H9 (cell line): ENCODE results near the gene VAMP3. TPM values are rescaled to one million over a fixed set of nuclear protein-coding genes. Genes with fewer than 3 reads are reported as not detected.

Source experiments
- DNase-seq: peaks from one replicate; pipeline ENCODE4 v3.0.0-alpha.2; 2017
- H2AFZ ChIP-seq: one replicate; pipeline ENCODE4 v1.6.1; 2013; ENCODE audit warnings: mild to moderate bottlenecking, low read length, control low read depth, moderate library complexity
- H2AK5ac ChIP-seq: 2 replicates; pipeline ENCODE4 v1.6.1; 2013; ENCODE audit warnings: low read length, control low read depth, mixed read lengths; ENCODE audit not compliant: insufficient read length
- H2BK120ac ChIP-seq: one replicate; pipeline ENCODE4 v1.6.1; 2013; ENCODE audit warnings: low read depth, mild to moderate bottlenecking, low read length, control low read depth, inconsistent platforms; ENCODE audit not compliant: poor library complexity, severe bottlenecking
- H2BK12ac ChIP-seq: 2 replicates; pipeline ENCODE4 v1.6.1; 2013; ENCODE audit warnings: low read length, control low read depth, mixed read lengths, low read depth; ENCODE audit not compliant: insufficient read length
- H2BK15ac ChIP-seq: 2 replicates; pipeline ENCODE4 v1.6.1; 2013; ENCODE audit warnings: low read depth, low read length, control low read depth
- H2BK20ac ChIP-seq: one replicate; pipeline ENCODE4 v1.6.1; 2013; ENCODE audit warnings: low read depth, mild to moderate bottlenecking, low read length, control low read depth, inconsistent platforms; ENCODE audit not compliant: poor library complexity, severe bottlenecking
- H2BK5ac ChIP-seq: 2 replicates; pipeline ENCODE4 v1.6.1; 2013; ENCODE audit warnings: low read length, control low read depth, mixed read lengths; ENCODE audit not compliant: insufficient read length
- H3K14ac ChIP-seq: 2 replicates; pipeline ENCODE4 v1.6.1; 2013; ENCODE audit warnings: low read length, control low read depth; ENCODE audit not compliant: insufficient read depth
- H3K18ac ChIP-seq: 2 replicates; pipeline ENCODE4 v1.6.1; 2013; ENCODE audit warnings: low read depth, mild to moderate bottlenecking, mixed read lengths, low read length, control low read depth; ENCODE audit not compliant: insufficient read length
- H3K23ac ChIP-seq: 2 replicates; pipeline ENCODE4 v1.6.1; 2013; ENCODE audit warnings: low read length, control low read depth, mixed read lengths, low read depth; ENCODE audit not compliant: insufficient read length
- H3K23me2 ChIP-seq: 2 replicates; pipeline ENCODE4 v1.6.1; 2013; ENCODE audit warnings: low read depth, mild to moderate bottlenecking, mixed read lengths, low read length, control low read depth; ENCODE audit not compliant: insufficient read length, poor library complexity, severe bottlenecking
- H3K27ac ChIP-seq: 2 replicates; pipeline ENCODE4 v1.5.1; 2013; ENCODE audit warnings: low read length, control low read depth, mixed read lengths, low read depth; ENCODE audit not compliant: insufficient read length
- H3K27me3 ChIP-seq: 2 replicates; pipeline ENCODE4 v1.6.1; 2013; ENCODE audit warnings: low read length, control low read depth, inconsistent platforms; ENCODE audit not compliant: insufficient read depth
- H3K4ac ChIP-seq: 2 replicates; pipeline ENCODE4 v1.6.1; 2013; ENCODE audit warnings: low read depth, mild to moderate bottlenecking, control low read depth, inconsistent platforms, low read length, moderate library complexity
- H3K4me1 ChIP-seq: 2 replicates; pipeline ENCODE4 v1.6.1; 2013; ENCODE audit warnings: low read length, control low read depth, inconsistent platforms; ENCODE audit not compliant: insufficient read depth
- H3K4me2 ChIP-seq: 2 replicates; pipeline ENCODE4 v1.6.1; 2013; ENCODE audit warnings: low read length, control low read depth, mixed read lengths; ENCODE audit not compliant: insufficient read length, insufficient read depth
- H3K56ac ChIP-seq: 2 replicates; pipeline ENCODE4 v1.6.1; 2013; ENCODE audit warnings: low read depth, mild to moderate bottlenecking, mixed read lengths, low read length, control low read depth; ENCODE audit not compliant: insufficient read length
- H3K79me1 ChIP-seq: 2 replicates; pipeline ENCODE4 v1.6.1; 2013; ENCODE audit warnings: low read depth, mild to moderate bottlenecking, moderate library complexity, low read length, control low read depth, inconsistent platforms; ENCODE audit not compliant: insufficient read depth, poor library complexity, severe bottlenecking
- H3K79me2 ChIP-seq: 2 replicates; pipeline ENCODE4 v1.6.1; 2013; ENCODE audit warnings: low read length, control low read depth, inconsistent platforms; ENCODE audit not compliant: insufficient read depth
- H3K9ac ChIP-seq: 2 replicates; pipeline ENCODE4 v1.6.1; 2013; ENCODE audit warnings: low read length, control low read depth, mixed read lengths; ENCODE audit not compliant: insufficient read length; ENCODE audit errors: extremely low read depth
- H3K9me3 ChIP-seq: one replicate; pipeline ENCODE4 v1.6.1; 2013; ENCODE audit warnings: low read depth, low read length, inconsistent platforms; ENCODE audit not compliant: control insufficient read depth
- H3T11ph ChIP-seq: one replicate; pipeline ENCODE4 v1.6.1; 2013; ENCODE audit warnings: mild to moderate bottlenecking, low read length, control low read depth, inconsistent platforms
- H4K20me1 ChIP-seq: one replicate; pipeline ENCODE4 v1.6.1; 2013; ENCODE audit not compliant: control insufficient read depth, insufficient read length, insufficient read depth
- H4K5ac ChIP-seq: 2 replicates; pipeline ENCODE4 v1.6.1; 2013; ENCODE audit warnings: low read depth, mild to moderate bottlenecking, mixed read lengths, low read length, control low read depth; ENCODE audit not compliant: insufficient read length
- H4K8ac ChIP-seq: replicated peaks from 2 replicates; pipeline ENCODE4 v1.6.1; 2013; ENCODE audit warnings: low read length, control low read depth, mixed read lengths, low read depth; ENCODE audit not compliant: insufficient read length
- H4K91ac ChIP-seq: 2 replicates; pipeline ENCODE4 v1.6.1; 2013; ENCODE audit warnings: low read depth, mild to moderate bottlenecking, moderate library complexity, mixed read lengths, low read length, control low read depth; ENCODE audit not compliant: insufficient read length
- H3K27ac Mint-ChIP-seq, 3 experiments: 2 replicates in 2 of 3; 3 replicates in 1 of 3; pipeline ENCODE4 v1.8.0; 2020 to 2021; ENCODE audit warnings: mixed read lengths in 3 of 3, mild to moderate bottlenecking in 1 of 3, moderate library complexity in 1 of 3
- H3K27me3 Mint-ChIP-seq: 2 replicates; pipeline ENCODE4 v1.8.0; 2021; ENCODE audit warnings: low read depth, mild to moderate bottlenecking, moderate library complexity, mixed read lengths
- H3K36me3 Mint-ChIP-seq, 3 experiments: 2 replicates in 2 of 3; 3 replicates in 1 of 3; pipeline ENCODE4 v1.8.0; 2020 to 2021; ENCODE audit warnings: low read depth in 3 of 3, mixed read lengths in 3 of 3; ENCODE audit not compliant: insufficient read depth in 1 of 3
- H3K4me1 Mint-ChIP-seq, 2 experiments: 2 replicates each; pipeline ENCODE4 v1.8.0; 2020; ENCODE audit warnings: mixed read lengths in 2 of 2
- H3K4me3 Mint-ChIP-seq, 2 experiments: 2 replicates in 1 of 2; 3 replicates in 1 of 2; pipeline ENCODE4 v1.8.0; 2020 to 2021; ENCODE audit warnings: mild to moderate bottlenecking in 2 of 2, mixed read lengths in 2 of 2, moderate library complexity in 1 of 2
- H3K9me3 Mint-ChIP-seq, 2 experiments: 2 replicates in 1 of 2; 3 replicates in 1 of 2; pipeline ENCODE4 v1.8.0; 2020; ENCODE audit warnings: mild to moderate bottlenecking in 2 of 2, mixed read lengths in 2 of 2, moderate library complexity in 1 of 2
- CTCF ChIP-seq: fragments of 200-600 bp; sonication (generic); conservative IDR thresholded peaks from 3 replicates; pipeline ENCODE4 v1.8.0; 2021; ENCODE audit warnings: antibody characterized with exemption, mild to moderate bottlenecking
- WGBS: extraction: QIAGEN DNeasy Blood & Tissue Kit; methylation state at CpG from one replicate; pipeline ENCODE4 v1.1.7; 2013; ENCODE audit warnings: missing lambda C conversion rate, low lambda C conversion rate, mixed read lengths; ENCODE audit not compliant: insufficient read length; ENCODE audit errors: extremely low coverage; 5-methylcytosine and 5-hydroxymethylcytosine counted together
- total RNA-seq: library from RNA; stranded (reverse); gene quantifications from 2 replicates; pipeline ENCODE4 v1.2.1, GENCODE V29; 2021

The VAMP3 gene
- total RNA-seq, 1 experiment from 2014 or later, result 42.9 TPM

GRCh38 chr1:7809742-7810141 is 38.6 kb downstream of the VAMP3 start:
- no peak overlapping the region for H3T11ph ChIP-seq
- no peak overlapping the region for H2BK15ac ChIP-seq
- H2BK5ac ChIP-seq, result no peak overlapping the region
- no peak overlapping the region for H3K9ac ChIP-seq
- Mint-ChIP-seq H3K27ac (no peak overlapping the region), H3K4me1 (no peaks in the 10 kb centered on the region), H3K27me3 (no peaks in the 10 kb centered on the region; the same call in 1 of the 2 replicates), H3K36me3 (peaks cover 29 to 40% (median 38%) of the 10 kb centered on the region in 3 experiments), H3K9me3 (peaks cover 17% of the 10 kb centered on the region in 2 experiments), H3K4me3 (no peak overlapping the region)
- H3K9me3 ChIP-seq, result peaks cover 11% of the 10 kb centered on the region
- H4K20me1 ChIP-seq, result no peaks in the 10 kb centered on the region
- no peak overlapping the region for H3K18ac ChIP-seq
- no CpG with 5 or more reads among the region's 13 CpGs for WGBS
- H3K79me2 ChIP-seq, result no peaks in the 10 kb centered on the region
- H3K27ac ChIP-seq, result no peak overlapping the region
- H3K23me2 ChIP-seq, result no peaks in the 10 kb centered on the region
- H3K14ac ChIP-seq, result no peak overlapping the region
- no peak overlapping the region for H2BK20ac ChIP-seq
- no peak overlapping the region for H4K8ac ChIP-seq
- H3K79me1 ChIP-seq, result no peaks in the 10 kb centered on the region
- H2AK5ac ChIP-seq, result no peak overlapping the region
- no peak overlapping the region for H2BK120ac ChIP-seq
- no peak overlapping the region for H4K5ac ChIP-seq
- no peak overlapping the region for H3K23ac ChIP-seq
- no peak overlapping the region for H2AFZ ChIP-seq
- H3K4me1 ChIP-seq, result no peaks in the 10 kb centered on the region
- DNase-seq, result no peak
- H3K56ac ChIP-seq, result no peak overlapping the region
- no peak overlapping the region for H3K4ac ChIP-seq
- TF ChIP-seq CTCF, result no peak
- H2BK12ac ChIP-seq, result no peak overlapping the region
- H4K91ac ChIP-seq, result no peak overlapping the region
- H3K4me2 ChIP-seq, result no peak overlapping the region
- no peaks in the 10 kb centered on the region for H3K27me3 ChIP-seq
